Skin epidermis (tissue), 12 donors: ENCODE data around the gene RRM2.

Source experiments
- H3K27ac ChIP-seq, 21 experiments: fragments of 200-600 bp; sonication (generic) in 11 of 21; one replicate each; pipeline ENCODE4 v1.5.0; 2020; ENCODE audit warnings: mild to moderate bottlenecking in 3 of 21, inconsistent platforms in 2 of 21, moderate library complexity in 2 of 21
- H3K4me3 ChIP-seq, 7 experiments: fragments of 200-600 bp; sonication (generic) in 2 of 7; one replicate each; pipeline ENCODE4 v1.5.0; 2020; ENCODE audit warnings: inconsistent platforms in 2 of 7, mild to moderate bottlenecking in 2 of 7, moderate library complexity in 1 of 7

Gene RRM2

DNA sequence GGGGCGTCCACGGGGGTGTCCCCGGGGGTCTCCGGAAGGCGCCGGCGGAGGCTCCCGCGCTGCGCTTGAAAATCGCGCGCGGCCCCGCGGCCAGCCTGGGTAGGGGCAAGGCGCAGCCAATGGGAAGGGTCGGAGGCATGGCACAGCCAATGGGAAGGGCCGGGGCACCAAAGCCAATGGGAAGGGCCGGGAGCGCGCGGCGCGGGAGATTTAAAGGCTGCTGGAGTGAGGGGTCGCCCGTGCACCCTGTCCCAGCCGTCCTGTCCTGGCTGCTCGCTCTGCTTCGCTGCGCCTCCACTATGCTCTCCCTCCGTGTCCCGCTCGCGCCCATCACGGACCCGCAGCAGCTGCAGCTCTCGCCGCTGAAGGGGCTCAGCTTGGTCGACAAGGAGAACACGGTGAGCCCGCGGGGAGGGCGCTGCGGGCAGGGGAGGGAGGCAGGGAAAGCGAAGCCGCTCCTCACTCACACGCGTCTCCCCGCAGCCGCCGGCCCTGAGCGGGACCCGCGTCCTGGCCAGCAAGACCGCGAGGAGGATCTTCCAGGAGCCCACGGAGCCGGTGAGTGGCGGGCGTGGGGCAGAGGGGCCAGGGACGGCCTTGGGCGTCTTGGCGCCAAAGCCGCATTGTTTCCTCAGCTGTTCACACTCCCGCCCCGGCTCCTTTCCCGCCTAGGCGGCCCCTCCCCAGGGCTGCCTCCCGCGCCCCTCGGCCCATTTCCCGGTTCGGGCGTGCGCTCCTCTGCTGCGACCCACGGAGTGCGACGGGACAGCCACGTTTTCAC lies at the start of gene RRM2:
Gene RRM2, plus strand, starts transcription at position 240 of the 781 bp plus-strand sequence. Its CDS starts 60 bp downstream, at position 300.
- Histone ChIP-seq H3K27ac (peak within 1 kb of the TSS in 13 of 21 experiments; percentile 9 to 70 (median 51)), H3K4me3 (peak within 1 kb of the TSS; percentile 43 to 62 (median 54))

DNA sequence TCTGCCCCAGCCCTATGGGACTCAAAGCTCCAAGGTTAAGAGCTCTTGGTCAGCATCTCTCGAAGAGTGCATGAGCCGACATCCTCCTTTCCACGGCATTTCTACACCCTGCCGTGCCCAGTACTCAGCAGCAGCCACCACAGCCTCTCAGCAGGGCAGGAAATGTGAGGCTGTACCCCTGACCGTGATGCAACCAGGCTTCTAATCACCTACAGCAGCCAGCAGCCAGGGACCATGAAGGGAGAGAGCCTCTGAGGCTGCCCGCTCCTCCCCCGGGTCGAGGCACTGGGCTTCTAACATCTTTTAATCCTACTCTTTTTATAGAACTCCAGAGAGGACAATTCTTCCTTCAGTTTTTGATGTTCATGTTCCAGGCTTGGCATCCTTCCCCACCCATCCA lies 48.8 kb upstream of the RRM2 start:
- H3K4me3 ChIP-seq, result no peak overlapping the region
- H3K27ac ChIP-seq, result no peak overlapping the region

DNA sequence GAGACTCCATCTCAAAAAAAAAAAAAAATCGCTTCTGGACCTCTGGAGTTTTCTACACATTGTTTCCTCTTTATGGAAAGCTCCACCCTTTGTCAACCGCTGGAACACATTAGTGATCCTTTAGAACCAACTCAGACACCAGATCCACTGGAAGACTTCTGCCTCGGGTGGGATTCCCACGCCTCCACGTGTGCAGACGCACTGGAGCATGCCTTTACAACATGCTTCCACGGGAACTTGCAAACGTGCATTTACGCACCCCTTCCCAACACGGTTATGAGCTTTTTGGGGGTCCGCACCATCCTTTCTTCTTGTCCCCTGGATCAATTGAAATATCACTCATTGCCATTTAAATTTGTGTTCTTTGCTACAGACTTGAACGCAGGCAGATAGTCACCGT lies 47.4 kb upstream of the RRM2 start:
- no peak overlapping the region for H3K27ac ChIP-seq
- no peak overlapping the region for H3K4me3 ChIP-seq

DNA sequence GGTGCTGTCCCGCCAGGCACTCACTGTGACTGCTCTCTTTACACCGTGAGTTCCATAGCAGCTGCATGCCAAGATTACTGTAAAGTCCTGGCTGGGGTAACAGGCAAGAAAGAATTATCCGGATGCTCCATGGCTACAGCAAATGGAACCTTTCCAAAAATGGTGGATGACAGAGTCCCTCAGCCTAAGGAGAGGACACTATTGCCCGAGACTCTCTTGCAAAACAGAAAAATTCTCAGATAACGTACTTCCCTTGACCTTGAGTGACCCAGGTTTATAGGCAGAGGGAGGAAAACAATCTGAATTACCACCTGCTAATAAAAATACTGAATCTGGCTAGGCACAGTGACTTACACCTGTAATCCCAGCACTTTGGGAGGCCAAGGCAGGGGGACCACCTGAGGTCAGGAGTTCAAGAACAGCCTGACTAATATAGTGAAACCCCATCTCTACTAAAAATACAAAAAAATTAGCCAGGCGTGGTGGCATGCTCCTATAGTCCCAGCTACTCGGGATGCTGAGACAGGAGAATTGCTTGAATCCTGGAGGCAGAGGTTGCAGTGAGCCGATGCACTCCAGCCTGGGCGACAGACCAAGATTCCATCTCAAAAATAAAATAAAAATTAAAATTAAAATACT lies 46.8 kb upstream of the RRM2 start:
- H3K27ac ChIP-seq, result no peak overlapping the region
- no peak overlapping the region for H3K4me3 ChIP-seq

DNA sequence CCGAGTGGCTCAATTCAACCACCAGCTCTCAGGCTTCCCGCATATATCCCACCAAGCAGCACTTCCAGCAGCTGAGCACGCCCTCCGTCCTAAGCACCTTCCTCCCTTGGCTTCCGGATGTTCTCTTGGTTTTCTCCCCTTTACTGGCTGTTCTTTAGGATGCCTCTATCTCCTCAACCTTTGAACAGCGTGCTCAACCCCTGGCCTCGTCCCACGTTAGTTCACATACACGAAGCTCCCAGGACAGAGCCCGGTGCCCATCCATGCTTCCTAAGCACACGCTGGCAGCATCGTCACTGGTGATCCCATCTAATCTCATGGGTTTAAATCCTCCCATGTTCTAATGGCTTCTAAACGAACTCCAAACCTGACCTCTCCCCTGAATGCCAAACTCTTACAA lies 46.0 kb upstream of the RRM2 start:
- H3K4me3 ChIP-seq, result no peak overlapping the region
- H3K27ac ChIP-seq, result no peak overlapping the region

DNA sequence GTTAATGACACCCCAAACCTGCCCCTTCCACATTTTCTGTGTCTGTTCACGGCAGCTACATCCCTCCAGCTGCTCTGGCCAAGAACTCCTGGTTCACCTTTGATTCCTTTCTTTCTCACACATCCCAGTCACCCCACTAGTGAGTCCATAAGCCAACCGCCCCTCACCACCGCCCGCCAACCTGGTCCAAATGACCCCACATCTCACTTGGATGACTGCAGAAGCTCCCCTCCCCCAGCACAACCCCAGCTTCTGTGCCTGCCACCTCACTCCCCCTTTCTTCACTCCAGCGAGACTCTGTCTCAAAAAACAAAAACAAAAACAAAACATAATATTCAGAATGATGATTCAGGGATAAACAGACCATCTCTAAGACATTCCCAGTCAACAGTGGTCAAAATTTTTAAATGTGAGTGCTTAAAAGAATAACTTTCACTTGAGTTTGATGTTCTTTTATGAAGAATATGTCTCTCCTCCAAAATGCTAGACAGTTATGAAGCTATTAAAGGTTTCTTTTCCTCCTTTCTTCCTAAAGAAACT lies 45.5 kb upstream of the RRM2 start:
- Histone ChIP-seq H3K27ac (no peak overlapping the region), H3K4me3 (no peak overlapping the region)

DNA sequence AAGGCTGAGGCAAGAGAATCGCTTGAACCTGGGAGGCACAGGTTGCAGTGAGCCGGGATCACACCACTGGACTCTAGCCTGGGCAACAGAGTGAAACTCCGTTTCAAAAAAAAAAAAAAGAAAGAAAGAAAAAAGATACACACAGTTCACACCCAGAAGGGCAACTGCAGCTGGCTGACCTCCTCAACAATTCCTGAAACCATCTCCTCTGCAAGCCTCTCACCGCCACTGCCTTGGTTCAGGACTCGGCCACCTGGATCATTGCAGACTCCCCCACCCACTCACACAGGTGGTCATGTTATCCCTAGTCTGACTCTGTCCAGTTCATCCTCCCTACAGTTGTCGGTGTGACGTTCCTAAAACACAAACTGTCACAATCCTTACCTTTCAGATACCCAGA lies 44.5 kb upstream of the RRM2 start:
- no peak overlapping the region for H3K4me3 ChIP-seq
- H3K27ac ChIP-seq, result peak overlapping the region in 1 of 21 experiments; percentile 52

DNA sequence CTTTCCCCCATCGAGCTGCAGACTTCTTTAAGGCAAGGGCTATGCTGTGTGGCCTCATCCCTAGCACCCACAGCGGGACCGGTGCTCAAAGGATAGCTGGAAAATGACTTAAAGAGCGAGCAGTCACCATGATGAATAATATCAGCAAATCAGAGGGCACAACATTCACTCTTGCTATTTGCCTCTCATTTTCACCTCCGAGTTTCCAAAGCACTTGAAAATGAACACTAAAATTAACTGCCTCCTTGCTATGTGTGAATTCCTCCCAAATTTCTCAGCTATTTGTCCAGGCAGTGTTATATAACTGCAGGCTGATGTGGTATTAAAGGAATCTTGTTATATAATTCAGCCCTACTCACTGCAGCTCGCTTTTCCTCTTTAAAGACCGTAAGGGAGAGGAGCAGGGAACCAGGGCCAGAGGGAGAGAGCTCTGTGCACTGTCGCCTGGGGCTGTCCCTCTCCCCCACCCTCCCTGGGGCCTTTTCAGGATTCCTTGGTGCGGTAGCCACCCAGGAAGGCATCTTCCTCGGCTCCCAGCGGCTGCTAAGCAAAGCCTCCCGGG lies 43.8 kb upstream of the RRM2 start:
- H3K27ac ChIP-seq, result peak overlapping the region in 18 of 21 experiments; percentile 42 to 87 (median 76)
- H3K4me3 ChIP-seq, result peak overlapping the region in 6 of 7 experiments; percentile 28 to 56 (median 38)

DNA sequence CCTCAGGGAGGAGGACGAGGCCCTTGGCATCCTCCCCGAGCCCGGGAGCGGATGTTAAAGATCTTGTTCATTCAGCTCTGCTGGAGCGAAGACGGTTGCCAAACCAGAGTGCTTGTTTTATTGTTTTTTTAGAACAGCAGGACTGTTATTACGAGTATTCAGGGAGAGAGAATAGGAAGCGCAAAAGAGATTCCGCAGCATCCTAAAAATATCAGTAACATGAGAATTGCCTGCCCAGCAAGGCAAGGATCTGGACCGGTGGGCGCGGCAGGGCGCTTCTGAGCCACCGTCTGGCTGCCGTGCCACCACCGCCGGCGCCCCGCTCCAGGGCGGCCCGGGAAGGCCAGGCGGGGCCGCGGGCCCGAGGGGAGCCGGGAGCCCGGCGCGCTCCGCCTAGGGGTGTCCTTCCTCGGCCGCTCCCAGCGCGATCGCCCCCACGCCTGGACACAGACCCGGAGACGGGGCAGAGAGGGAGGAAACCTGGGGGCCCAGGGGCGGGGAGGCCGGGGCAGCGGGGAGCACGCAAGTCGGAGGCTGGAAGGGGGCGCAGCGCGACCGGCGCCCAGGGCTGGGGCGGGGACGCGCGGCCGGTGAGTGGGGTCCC lies 43.2 kb upstream of the RRM2 start:
- Histone ChIP-seq H3K27ac (peak overlapping the region in 19 of 21 experiments; percentile 42 to 87 (median 75)), H3K4me3 (peak overlapping the region; percentile 28 to 56 (median 41))

DNA sequence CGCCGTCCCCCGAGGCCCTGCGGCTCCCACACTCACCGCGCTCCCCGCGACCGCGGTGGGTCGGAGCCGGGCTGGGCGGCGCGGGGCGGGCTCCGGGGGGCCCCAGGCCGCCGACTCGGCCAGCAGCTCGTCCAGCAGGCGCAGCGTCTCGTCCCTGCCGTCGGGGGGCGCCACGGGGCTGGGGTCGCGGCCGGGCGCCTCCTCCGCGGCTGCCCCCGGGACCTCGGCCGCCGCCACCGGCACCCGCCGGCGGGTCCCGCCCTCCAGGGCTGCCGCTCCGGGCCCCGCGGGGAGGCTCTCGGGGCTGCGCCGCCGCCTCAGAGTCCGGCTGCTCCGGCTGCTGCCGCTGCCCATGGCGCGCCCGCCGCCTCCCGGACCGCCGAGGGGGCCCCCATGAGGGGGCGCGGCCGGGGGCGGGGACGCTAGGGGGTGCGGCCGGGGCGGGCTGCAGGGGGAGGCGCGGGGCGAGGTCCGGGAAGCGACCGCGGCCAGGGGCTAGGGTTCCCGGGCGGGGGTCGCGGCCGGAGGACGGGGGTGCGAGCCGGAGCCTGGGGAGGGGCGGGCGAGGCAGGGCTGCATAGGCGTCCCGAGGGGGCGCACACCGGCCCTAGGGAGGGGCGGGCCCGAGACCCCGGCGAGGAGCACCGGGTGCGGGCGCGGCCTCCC lies 42.5 kb upstream of the RRM2 start, which contains the start of gene CYS1:
Gene CYS1, minus strand, starts transcription at position 542 of the 666 bp plus-strand sequence. Its CDS starts 188 bp downstream, at position 354.
- peak within 1 kb of the TSS in 20 of 21 experiments; percentile 42 to 87 (median 74) for H3K27ac ChIP-seq

DNA sequence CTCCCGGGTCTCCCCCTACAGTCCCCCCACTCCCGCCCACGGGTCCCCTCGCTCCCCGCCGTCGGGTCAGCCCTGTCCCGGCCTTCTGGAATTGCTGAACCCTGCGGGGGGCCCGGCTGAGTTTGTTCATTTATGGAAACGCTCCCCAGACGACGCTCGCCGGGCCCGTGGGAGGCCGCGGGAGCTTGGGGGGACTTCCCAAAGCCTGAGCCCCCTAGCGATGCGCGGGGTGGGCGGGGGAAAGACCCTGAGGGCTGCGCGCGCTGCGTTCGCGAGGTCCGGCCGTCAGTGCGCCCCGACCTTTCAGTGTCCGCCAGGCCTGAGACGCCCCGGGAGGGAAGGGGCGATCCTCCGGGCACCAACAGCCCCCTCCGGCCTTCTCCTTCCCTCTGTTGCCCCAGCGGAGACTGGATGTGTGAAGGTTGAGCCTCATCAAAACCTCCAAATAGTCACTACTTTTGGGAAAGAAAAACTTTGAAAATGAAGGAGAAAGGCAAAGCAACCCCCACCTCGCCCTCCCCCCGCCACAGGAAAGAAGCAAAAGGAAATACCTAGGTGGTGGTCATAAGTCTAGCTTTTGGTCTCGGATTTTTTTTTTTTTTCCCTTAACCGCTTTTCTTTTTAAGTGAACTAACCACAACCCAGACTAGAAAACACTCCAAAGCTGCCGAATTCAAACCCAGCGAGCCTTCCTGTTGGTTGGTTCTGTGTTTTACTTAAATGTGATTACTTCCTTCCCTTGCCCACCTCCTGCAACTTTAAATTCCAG lies 41.8 kb upstream of the RRM2 start:
- H3K4me3 ChIP-seq, result peak overlapping the region; percentile 18 to 56 (median 33)
- peak overlapping the region in 14 of 21 experiments; percentile 1 to 87 (median 68) for H3K27ac ChIP-seq

More for the DNA sequence above, 42.5 kb upstream of the RRM2 start, which contains the start of gene CYS1:
- H3K4me3 ChIP-seq, result peak within 1 kb of the TSS; percentile 28 to 56 (median 41)

DNA sequence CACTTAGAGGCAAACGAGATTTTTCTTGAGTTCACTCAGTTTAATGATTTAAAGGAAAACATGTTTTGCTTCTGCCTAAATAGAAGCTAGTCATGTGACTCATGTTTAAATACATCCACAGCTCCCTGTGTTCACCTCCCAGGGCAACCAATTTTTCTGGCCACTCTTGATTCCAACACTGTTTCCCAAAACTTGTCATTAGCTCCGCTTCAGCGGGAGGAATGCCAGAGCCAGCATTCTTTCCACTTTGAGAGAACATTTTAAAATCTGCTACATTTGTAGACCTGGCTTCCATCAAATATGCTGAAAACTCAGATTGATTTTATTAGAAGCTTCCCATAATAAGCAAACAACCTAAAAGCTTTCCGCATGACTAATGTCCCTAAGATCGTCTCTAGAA lies 39.5 kb upstream of the RRM2 start:
- Histone ChIP-seq H3K27ac (no peak overlapping the region), H3K4me3 (no peak overlapping the region)

DNA sequence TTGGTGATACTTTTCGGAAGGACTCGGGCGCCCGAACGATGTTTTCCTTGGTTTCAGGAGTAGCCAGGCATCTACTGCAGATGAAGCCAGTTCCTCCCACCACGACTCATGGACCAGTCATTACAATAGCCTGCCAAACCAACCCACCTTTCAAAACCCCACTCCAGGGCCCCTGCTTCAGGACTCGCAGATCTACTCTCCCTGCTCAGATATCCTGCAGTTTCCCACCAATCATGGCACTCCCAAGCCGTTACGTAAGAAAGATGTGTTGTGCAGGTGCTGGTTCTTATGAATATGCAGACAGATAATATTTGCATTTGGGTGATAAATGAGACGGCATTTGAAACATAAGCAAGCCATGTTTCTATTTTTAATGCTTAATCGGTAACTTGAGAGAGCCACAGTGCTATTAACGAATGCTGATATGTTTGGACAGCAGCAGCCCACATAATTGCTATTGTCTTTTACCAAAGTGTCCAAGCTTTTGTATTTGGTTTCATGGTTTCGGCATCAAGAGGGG lies 38.8 kb upstream of the RRM2 start:
- Histone ChIP-seq H3K27ac (no peak overlapping the region), H3K4me3 (no peak overlapping the region)

DNA sequence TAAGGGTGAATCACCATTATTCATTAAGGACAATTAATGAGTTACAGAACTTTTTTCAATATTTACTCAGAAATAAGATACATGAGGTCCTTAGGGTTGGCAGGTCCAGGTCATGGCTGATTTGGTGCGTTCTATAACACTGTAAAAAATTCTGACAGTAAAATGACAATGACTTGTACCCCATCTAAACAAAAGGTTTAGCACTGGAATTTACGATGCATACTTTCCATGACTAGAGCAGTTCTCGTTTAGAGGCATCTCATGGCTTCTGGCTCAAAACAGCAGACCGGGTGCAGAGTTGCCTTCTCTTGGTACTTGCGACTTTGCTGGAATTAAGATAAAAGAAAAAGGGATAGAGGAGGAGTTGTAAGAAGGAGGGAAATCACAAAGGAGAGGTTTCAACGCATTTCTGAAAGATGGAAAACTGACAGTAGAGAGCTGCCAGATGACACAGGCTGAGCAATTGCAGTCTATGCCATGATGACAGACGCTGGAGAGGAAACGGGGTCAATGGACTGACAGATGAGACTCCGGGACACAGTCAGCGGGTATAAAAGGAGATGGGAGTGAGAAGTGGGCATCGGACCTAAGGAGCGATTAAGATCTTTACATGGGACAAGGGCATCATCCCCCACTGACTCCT lies 38.2 kb upstream of the RRM2 start:
- no peak overlapping the region for H3K4me3 ChIP-seq
- H3K27ac ChIP-seq, result no peak overlapping the region

DNA sequence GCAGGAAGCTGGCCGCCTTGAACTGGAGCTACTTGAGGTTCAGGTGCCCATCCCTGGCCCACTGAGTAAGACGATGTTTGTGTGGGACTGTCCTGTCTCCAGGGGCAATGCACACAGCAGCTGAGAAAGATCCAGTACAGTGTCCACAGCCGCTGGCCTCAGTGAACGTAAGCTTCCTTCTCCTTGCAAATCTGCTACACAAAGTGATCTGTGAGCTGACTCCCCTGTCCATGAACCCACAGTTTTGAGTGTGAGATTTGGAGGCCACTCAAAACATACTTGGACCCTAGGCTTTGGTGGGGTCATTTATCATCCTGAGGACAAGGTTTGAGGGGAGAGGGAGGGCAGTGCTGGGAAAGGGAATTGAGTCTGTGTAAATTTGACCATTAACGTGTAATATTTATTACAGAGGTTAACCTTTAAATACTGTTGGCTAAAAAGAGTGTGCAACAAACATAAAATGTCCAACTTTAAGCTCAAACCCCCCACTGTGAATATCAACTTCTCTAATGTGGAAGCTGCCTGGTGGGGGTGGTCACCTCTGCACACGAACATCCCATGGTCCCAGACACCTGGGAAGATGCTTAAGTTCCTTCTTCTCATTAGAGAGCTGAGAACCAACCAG lies 37.4 kb upstream of the RRM2 start:
- Histone ChIP-seq H3K27ac (no peak overlapping the region), H3K4me3 (no peak overlapping the region)

DNA sequence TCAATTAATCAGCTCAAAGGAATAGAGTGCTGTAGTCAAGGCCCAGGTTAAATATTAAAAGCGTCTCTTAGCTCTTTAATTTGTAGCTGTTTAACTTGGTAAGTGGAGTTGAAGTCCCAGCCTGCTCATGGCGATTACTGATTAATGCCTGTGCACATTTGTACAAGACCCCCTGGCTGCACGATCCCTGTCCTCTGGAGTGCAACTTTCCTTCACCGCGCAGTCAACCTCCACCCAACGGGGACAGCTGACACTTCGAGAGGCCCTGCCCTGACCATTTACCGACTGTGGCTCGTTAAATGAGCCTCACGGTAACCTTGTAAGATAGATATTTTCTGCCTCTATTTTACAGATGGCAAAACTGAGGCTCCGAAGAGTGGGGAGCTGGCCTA lies 36.9 kb upstream of the RRM2 start:
- no peak overlapping the region for H3K27ac ChIP-seq
- H3K4me3 ChIP-seq, result no peak overlapping the region

DNA sequence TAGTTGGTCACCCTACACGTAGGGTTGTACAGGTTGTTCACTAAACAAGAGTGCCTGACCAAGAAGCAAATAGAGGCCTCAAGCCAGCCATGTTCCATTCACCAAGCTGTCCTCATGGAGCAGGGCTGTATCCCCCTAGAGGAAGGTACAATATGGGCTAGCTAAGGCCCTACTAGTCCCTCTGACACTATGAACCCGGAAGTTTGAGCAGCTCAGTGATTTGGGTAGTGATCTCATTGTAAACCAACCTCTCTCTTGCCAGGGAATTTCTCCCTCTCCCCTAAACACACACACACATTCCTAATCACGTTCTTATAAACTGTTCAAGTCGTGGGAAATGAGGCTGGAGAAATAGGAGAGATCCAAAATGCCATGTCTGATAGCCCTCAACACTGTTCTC lies 35.6 kb upstream of the RRM2 start:
- no peak overlapping the region for H3K4me3 ChIP-seq

DNA sequence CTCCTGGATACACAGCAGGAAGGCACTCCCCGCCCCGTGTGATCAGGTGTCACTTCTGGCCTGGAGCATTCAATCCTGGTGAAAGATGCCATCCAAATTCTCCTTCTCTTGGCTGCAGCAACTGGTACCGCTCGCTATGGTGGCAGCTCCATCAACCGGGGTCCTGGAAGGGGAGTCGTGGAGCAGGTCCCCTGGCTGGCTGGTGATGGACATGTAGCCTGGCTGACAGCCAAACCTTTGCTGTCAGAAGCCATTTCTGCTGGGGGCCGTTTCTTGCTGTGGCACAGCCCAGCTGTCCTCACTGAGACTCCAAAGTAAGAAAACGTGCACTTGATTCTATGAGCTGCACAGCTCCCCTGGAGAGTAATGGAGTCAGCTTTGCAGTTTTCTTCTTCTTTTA lies 35.2 kb upstream of the RRM2 start:
- Histone ChIP-seq H3K27ac (no peak overlapping the region), H3K4me3 (no peak overlapping the region)

More for the DNA sequence above, 35.6 kb upstream of the RRM2 start:
- H3K27ac ChIP-seq, result no peak overlapping the region
